ENCODE measurements around the gene CTSC.

DNA sequence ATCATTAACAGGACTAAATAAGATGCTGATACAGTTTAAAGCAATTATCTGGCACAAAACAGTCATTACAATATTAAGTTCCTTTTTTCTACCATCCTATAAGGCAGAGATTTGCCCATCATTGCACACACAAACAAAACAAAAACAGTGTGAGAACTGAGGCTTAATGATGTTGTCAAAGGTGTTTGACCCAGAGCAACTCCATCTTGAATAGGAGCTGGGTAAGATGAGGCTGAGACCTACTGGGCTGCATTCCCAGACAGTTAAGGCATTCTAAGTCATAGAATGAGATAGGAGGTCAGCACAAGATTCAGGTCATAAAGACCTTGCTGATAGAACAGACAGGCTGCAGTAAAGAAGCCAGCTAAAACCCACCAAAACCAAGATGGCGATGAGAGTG, 33.2 kb downstream of the CTSC start:
- TF ChIP-seq, protein P1, sequence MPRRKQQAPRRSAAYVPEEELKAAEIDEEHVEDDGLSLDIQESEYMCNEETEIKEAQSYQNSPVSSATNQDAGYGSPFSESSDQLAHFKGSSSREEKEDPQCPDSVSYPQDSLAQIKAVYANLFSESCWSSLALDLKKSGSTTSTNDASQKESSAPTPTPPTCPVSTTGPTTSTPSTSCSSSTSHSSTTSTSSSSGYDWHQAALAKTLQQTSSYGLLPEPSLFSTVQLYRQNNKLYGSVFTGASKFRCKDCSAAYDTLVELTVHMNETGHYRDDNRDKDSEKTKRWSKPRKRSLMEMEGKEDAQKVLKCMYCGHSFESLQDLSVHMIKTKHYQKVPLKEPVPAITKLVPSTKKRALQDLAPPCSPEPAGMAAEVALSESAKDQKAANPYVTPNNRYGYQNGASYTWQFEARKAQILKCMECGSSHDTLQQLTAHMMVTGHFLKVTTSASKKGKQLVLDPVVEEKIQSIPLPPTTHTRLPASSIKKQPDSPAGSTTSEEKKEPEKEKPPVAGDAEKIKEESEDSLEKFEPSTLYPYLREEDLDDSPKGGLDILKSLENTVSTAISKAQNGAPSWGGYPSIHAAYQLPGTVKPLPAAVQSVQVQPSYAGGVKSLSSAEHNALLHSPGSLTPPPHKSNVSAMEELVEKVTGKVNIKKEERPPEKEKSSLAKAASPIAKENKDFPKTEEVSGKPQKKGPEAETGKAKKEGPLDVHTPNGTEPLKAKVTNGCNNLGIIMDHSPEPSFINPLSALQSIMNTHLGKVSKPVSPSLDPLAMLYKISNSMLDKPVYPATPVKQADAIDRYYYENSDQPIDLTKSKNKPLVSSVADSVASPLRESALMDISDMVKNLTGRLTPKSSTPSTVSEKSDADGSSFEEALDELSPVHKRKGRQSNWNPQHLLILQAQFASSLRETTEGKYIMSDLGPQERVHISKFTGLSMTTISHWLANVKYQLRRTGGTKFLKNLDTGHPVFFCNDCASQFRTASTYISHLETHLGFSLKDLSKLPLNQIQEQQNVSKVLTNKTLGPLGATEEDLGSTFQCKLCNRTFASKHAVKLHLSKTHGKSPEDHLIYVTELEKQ (tag by site-specific recombination; IDR thresholded peaks at IDR 0.05; ENCODE audit: borderline replicate concordance): no peak
- TF ChIP-seq, protein P2, sequence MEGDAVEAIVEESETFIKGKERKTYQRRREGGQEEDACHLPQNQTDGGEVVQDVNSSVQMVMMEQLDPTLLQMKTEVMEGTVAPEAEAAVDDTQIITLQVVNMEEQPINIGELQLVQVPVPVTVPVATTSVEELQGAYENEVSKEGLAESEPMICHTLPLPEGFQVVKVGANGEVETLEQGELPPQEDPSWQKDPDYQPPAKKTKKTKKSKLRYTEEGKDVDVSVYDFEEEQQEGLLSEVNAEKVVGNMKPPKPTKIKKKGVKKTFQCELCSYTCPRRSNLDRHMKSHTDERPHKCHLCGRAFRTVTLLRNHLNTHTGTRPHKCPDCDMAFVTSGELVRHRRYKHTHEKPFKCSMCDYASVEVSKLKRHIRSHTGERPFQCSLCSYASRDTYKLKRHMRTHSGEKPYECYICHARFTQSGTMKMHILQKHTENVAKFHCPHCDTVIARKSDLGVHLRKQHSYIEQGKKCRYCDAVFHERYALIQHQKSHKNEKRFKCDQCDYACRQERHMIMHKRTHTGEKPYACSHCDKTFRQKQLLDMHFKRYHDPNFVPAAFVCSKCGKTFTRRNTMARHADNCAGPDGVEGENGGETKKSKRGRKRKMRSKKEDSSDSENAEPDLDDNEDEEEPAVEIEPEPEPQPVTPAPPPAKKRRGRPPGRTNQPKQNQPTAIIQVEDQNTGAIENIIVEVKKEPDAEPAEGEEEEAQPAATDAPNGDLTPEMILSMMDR (tag by site-specific recombination; IDR thresholded peaks at IDR 0.05): no peak
- TF ChIP-seq KLF1 (tag by site-specific recombination; IDR thresholded peaks at IDR 0.05): no peak
- TF ChIP-seq ZNF544 (tag by site-specific recombination; IDR thresholded peaks at IDR 0.05): no peak
- TF ChIP-seq ZNF768 (tag by site-specific recombination; IDR thresholded peaks at IDR 0.05): no peak
- no peak for TF ChIP-seq KLF9 (tag by site-specific recombination; IDR thresholded peaks at IDR 0.05; ENCODE audit: low read depth)
- no peak for TF ChIP-seq ZNF292 (tag by site-specific recombination; IDR thresholded peaks at IDR 0.05; ENCODE audit: borderline replicate concordance, low read depth)
- TF ChIP-seq, protein P3, sequence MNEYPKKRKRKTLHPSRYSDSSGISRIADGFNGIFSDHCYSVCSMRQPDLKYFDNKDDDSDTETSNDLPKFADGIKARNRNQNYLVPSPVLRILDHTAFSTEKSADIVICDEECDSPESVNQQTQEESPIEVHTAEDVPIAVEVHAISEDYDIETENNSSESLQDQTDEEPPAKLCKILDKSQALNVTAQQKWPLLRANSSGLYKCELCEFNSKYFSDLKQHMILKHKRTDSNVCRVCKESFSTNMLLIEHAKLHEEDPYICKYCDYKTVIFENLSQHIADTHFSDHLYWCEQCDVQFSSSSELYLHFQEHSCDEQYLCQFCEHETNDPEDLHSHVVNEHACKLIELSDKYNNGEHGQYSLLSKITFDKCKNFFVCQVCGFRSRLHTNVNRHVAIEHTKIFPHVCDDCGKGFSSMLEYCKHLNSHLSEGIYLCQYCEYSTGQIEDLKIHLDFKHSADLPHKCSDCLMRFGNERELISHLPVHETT (tag by site-specific recombination; IDR thresholded peaks at IDR 0.05): no peak
